ENCODE data around the gene HECA.

- no peak for TF ChIP-seq POLR2A (IDR thresholded peaks at IDR 0.05; ENCODE audit: low read depth, low read length)
- no peak for TF ChIP-seq POLR2AphosphoS5 (IDR thresholded peaks at IDR 0.05; ENCODE audit: low read depth, low read length)
- TF ChIP-seq TAF1 (IDR thresholded peaks at IDR 0.05; ENCODE audit: low read depth, low read length), result no peak
- TF ChIP-seq PAX5 (IDR thresholded peaks at IDR 0.05; ENCODE audit: insufficient read depth, low read length, severe bottlenecking), result no peak
- TF ChIP-seq POU2F2 (IDR thresholded peaks at IDR 0.05; ENCODE audit: low read depth, low read length), result peak; percentile 41; the same call in 1 of the 2 replicates
These were observed 9.8 kb upstream of the HECA start for GRCh38 chr6:139124887-139125672.
